Measurements from ENCODE around the gene FREM3. TPM values are rescaled to one million over a fixed set of nuclear protein-coding genes. Genes with fewer than 3 reads are reported as not detected.
A peak's percentile ranks its signal among the peaks of the same experiment; 100 is the strongest.
"Not testable (repeated sequence)": the region's sequence is repeated elsewhere in the genome, so short reads cannot be mapped to it uniquely, and the experiment has no call there.

The FREM3 gene
- total RNA-seq: not detected in 2 replicates

GRCh38 chr4:143700416-143701352 is at the start of gene FREM3:
TSS of gene FREM3 (minus strand) at chr4:143700675. CDS start at chr4:143700675, 0 bp downstream.
- Mint-ChIP-seq H3K27ac (no peak within 1 kb of the TSS), H3K4me1 (peaks cover 6% of the 10 kb centered on the region), H3K9me3 (peaks cover 11% of the 10 kb centered on the region), H3K4me3 (peak within 1 kb of the TSS; percentile 76), H3K27me3 (peaks cover 38% of the 10 kb centered on the region), H3K36me3 (ENCODE audit: low read depth) (no peaks in the 10 kb centered on the region)
- DNase-seq: peak; percentile 67
- intact Hi-C loops (cut with micrococcal nuclease): no loop called here

GRCh38 chr4:143745874-143746273 is 45.4 kb upstream of the FREM3 start:
- H3K4me1 Mint-ChIP-seq: no peaks in the 10 kb centered on the region
- intact Hi-C loops (cut with micrococcal nuclease): no loop called here
- no peak overlapping the region for H3K27ac Mint-ChIP-seq
- H3K27me3 Mint-ChIP-seq: no peaks in the 10 kb centered on the region
- H3K9me3 Mint-ChIP-seq: no peaks in the 10 kb centered on the region
- no peak overlapping the region for H3K4me3 Mint-ChIP-seq
- no peaks in the 10 kb centered on the region for H3K36me3 Mint-ChIP-seq (ENCODE audit: low read depth)
- DNase-seq: no peak

GRCh38 chr4:143743591-143743990 is 43.1 kb upstream of the FREM3 start:
- H3K9me3 Mint-ChIP-seq: no peaks in the 10 kb centered on the region
- no peak overlapping the region for H3K27ac Mint-ChIP-seq
- no peaks in the 10 kb centered on the region for H3K27me3 Mint-ChIP-seq

GRCh38 chr4:143742834-143743233 is 42.4 kb upstream of the FREM3 start:
- Mint-ChIP-seq H3K27me3 (no peaks in the 10 kb centered on the region), H3K36me3 (ENCODE audit: low read depth) (no peaks in the 10 kb centered on the region), H3K4me3 (no peak overlapping the region), H3K9me3 (no peaks in the 10 kb centered on the region), H3K27ac (no peak overlapping the region), H3K4me1 (no peaks in the 10 kb centered on the region)
- intact Hi-C loops (cut with micrococcal nuclease): no loop called here
- no peak for DNase-seq

More at GRCh38 chr4:143743591-143743990, 43.1 kb upstream of the FREM3 start:
- H3K4me3 Mint-ChIP-seq: no peak overlapping the region
- no peaks in the 10 kb centered on the region for H3K36me3 Mint-ChIP-seq (ENCODE audit: low read depth)
- intact Hi-C loops (cut with micrococcal nuclease): no loop called here
- peak; percentile 18 for DNase-seq
- no peaks in the 10 kb centered on the region for H3K4me1 Mint-ChIP-seq

GRCh38 chr4:143736861-143737260 is 36.4 kb upstream of the FREM3 start:
- DNase-seq: no peak
- intact Hi-C loops (cut with micrococcal nuclease): no loop called here
- Mint-ChIP-seq H3K4me3 (no peak overlapping the region), H3K36me3 (ENCODE audit: low read depth) (no peaks in the 10 kb centered on the region), H3K27me3 (no peaks in the 10 kb centered on the region), H3K27ac (no peak overlapping the region), H3K9me3 (no peaks in the 10 kb centered on the region), H3K4me1 (peaks cover 2% of the 10 kb centered on the region)

GRCh38 chr4:143736061-143736460 is 35.6 kb upstream of the FREM3 start:
- H3K4me3 Mint-ChIP-seq; DNase-seq; H3K36me3 Mint-ChIP-seq (ENCODE audit: low read depth); H3K27ac Mint-ChIP-seq; H3K4me1 Mint-ChIP-seq; intact Hi-C loops (cut with micrococcal nuclease); H3K9me3 Mint-ChIP-seq; H3K27me3 Mint-ChIP-seq: not testable (repeated sequence)

GRCh38 chr4:143728166-143728565 is 27.7 kb upstream of the FREM3 start:
- intact Hi-C loops (cut with micrococcal nuclease): no loop called here
- no peak overlapping the region for H3K4me3 Mint-ChIP-seq
- H3K36me3 Mint-ChIP-seq (ENCODE audit: low read depth): no peaks in the 10 kb centered on the region
- H3K4me1 Mint-ChIP-seq: no peaks in the 10 kb centered on the region
- no peak for DNase-seq
- H3K27me3 Mint-ChIP-seq: no peaks in the 10 kb centered on the region
- H3K9me3 Mint-ChIP-seq: no peaks in the 10 kb centered on the region
- H3K27ac Mint-ChIP-seq: no peak overlapping the region

GRCh38 chr4:143726714-143727113 is 26.2 kb upstream of the FREM3 start:
- Mint-ChIP-seq H3K27ac (no peak overlapping the region), H3K4me3 (no peak overlapping the region), H3K4me1 (no peaks in the 10 kb centered on the region), H3K27me3 (no peaks in the 10 kb centered on the region), H3K9me3 (no peaks in the 10 kb centered on the region), H3K36me3 (ENCODE audit: low read depth) (no peaks in the 10 kb centered on the region)
- intact Hi-C loops (cut with micrococcal nuclease): no loop called here
- no peak for DNase-seq

- Mint-ChIP-seq H3K9me3 (peaks cover 7% of the 10 kb centered on the region), H3K4me3 (no peak overlapping the region), H3K36me3 (ENCODE audit: low read depth) (no peaks in the 10 kb centered on the region), H3K27ac (no peak overlapping the region), H3K27me3 (no peaks in the 10 kb centered on the region), H3K4me1 (no peaks in the 10 kb centered on the region)
- DNase-seq: no peak
- intact Hi-C loops (cut with micrococcal nuclease): no loop called here
Observed at GRCh38 chr4:143721317-143721716, 20.8 kb upstream of the FREM3 start.

- H3K36me3 Mint-ChIP-seq (ENCODE audit: low read depth); intact Hi-C loops (cut with micrococcal nuclease); H3K27ac Mint-ChIP-seq; H3K9me3 Mint-ChIP-seq; H3K27me3 Mint-ChIP-seq; H3K4me3 Mint-ChIP-seq; DNase-seq; H3K4me1 Mint-ChIP-seq: not testable (repeated sequence)
Observed at GRCh38 chr4:143718748-143719147, 18.3 kb upstream of the FREM3 start.

GRCh38 chr4:143713955-143714625 is 13.6 kb upstream of the FREM3 start:
- H3K4me1 Mint-ChIP-seq: no peaks in the 10 kb centered on the region
- H3K27me3 Mint-ChIP-seq: no peaks in the 10 kb centered on the region
- no peaks in the 10 kb centered on the region for H3K36me3 Mint-ChIP-seq (ENCODE audit: low read depth)
- no peak for DNase-seq
- no peak overlapping the region for H3K4me3 Mint-ChIP-seq
- no peaks in the 10 kb centered on the region for H3K9me3 Mint-ChIP-seq
- no peak overlapping the region for H3K27ac Mint-ChIP-seq
- intact Hi-C loops (cut with micrococcal nuclease): no loop called here

- intact Hi-C loops (cut with micrococcal nuclease): no loop called here
Observed at GRCh38 chr4:143713553-143713952, 13.1 kb upstream of the FREM3 start.

GRCh38 chr4:143712155-143712550 is 11.7 kb upstream of the FREM3 start:
- H3K9me3 Mint-ChIP-seq: peaks cover 3% of the 10 kb centered on the region
- DNase-seq: no peak
- H3K4me3 Mint-ChIP-seq: no peak overlapping the region
- peaks cover 2% of the 10 kb centered on the region for H3K27me3 Mint-ChIP-seq
- intact Hi-C loops (cut with micrococcal nuclease): no loop called here
- no peaks in the 10 kb centered on the region for H3K36me3 Mint-ChIP-seq (ENCODE audit: low read depth)
- H3K4me1 Mint-ChIP-seq: no peaks in the 10 kb centered on the region
- no peak overlapping the region for H3K27ac Mint-ChIP-seq

More at GRCh38 chr4:143713553-143713952, 13.1 kb upstream of the FREM3 start:
- no peaks in the 10 kb centered on the region for H3K4me1 Mint-ChIP-seq
- no peaks in the 10 kb centered on the region for H3K27me3 Mint-ChIP-seq
- H3K36me3 Mint-ChIP-seq (ENCODE audit: low read depth): no peaks in the 10 kb centered on the region
- no peak for DNase-seq
- H3K9me3 Mint-ChIP-seq: no peaks in the 10 kb centered on the region
- H3K4me3 Mint-ChIP-seq: no peak overlapping the region
- no peak overlapping the region for H3K27ac Mint-ChIP-seq

- DNase-seq: no peak
- no peaks in the 10 kb centered on the region for H3K36me3 Mint-ChIP-seq (ENCODE audit: low read depth)
- intact Hi-C loops (cut with micrococcal nuclease): no loop called here
- no peak overlapping the region for H3K4me3 Mint-ChIP-seq
- no peaks in the 10 kb centered on the region for H3K4me1 Mint-ChIP-seq
- peaks cover 6% of the 10 kb centered on the region for H3K9me3 Mint-ChIP-seq
- H3K27ac Mint-ChIP-seq: no peak overlapping the region
- H3K27me3 Mint-ChIP-seq: peaks cover 3% of the 10 kb centered on the region
Observed at GRCh38 chr4:143711543-143712154, 11.2 kb upstream of the FREM3 start.
